ENCODE results near the gene DNM2. TPM values are rescaled to one million over a fixed set of nuclear protein-coding genes. Genes with fewer than 3 reads are reported as not detected.

The DNM2 gene
- total and polyA plus RNA-seq, 2 of the 13 experiments (the other 11 are each of a cell fraction or from before 2014, with no cell fraction given), result 41.7 to 59.8 TPM

DNA sequence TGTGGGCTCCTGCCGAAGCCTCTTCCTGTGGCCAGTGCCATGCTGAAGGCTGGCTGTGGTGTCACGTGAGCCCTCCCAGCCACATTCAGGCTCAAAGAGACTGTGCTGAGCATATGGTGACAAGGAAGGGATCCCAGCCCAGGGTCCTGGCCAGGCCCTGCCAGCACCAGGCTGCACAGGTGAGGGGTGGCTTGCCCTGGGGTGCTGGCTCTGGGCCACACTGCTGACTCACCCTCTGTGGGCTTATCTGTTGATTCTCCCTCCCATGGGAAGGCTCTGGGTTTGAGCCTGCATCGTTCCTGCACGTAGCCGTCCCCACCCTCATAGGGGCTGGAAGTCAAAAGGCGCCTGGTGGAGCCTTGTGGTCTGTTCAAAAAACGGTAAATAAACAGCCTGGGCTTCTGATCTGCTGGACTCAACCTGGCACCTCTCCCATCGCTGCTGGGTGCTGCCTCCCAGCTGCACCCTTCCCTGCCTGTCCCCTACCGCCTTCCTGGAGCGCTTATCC lies 31.1 kb downstream of the DNM2 start (continued):
- TF ChIP-seq ZNF230 (CRISPR knock-in tag; IDR thresholded peaks at IDR 0.05) (no peak), ZBTB39 (CRISPR knock-in tag; IDR thresholded peaks at IDR 0.05) (0 out of 2 replicates have a peak, but pooled peaks have one; percentile 22), GATA4 (IDR thresholded peaks at IDR 0.05; ENCODE audit: borderline replicate concordance, low read depth) (no peak; the same call in 1 of the 2 replicates), MYC (CRISPR knock-in tag; IDR thresholded peaks at IDR 0.05; ENCODE audit: borderline replicate concordance) (peak; percentile 81), IRF2 (CRISPR knock-in tag; IDR thresholded peaks at IDR 0.05) (peak; percentile 50), MAFG (CRISPR knock-in tag; IDR thresholded peaks at IDR 0.05) (no peak), ZNF549 (CRISPR knock-in tag; IDR thresholded peaks at IDR 0.05) (no peak), ZNF329 (CRISPR knock-in tag; IDR thresholded peaks at IDR 0.05; ENCODE audit: low read depth) (no peak; the same call in 1 of the 2 replicates), ELF3 (CRISPR knock-in tag; IDR thresholded peaks at IDR 0.05) (peak; percentile 70), SIN3A (IDR thresholded peaks at IDR 0.05; ENCODE audit: borderline replicate concordance, low read depth, low read length) (no peak), IRF1 (CRISPR knock-in tag; IDR thresholded peaks at IDR 0.05; ENCODE audit: low read depth) (no peak), CBFB (CRISPR knock-in tag; IDR thresholded peaks at IDR 0.05) (no peak), RFX1 (IDR thresholded peaks at IDR 0.05) (no peak), ZNF615 (CRISPR knock-in tag; IDR thresholded peaks at IDR 0.05; ENCODE audit: borderline replicate concordance) (no peak), ZNF639 (CRISPR knock-in tag; conservative IDR thresholded peaks at IDR 0.05) (no peak; the same call in 1 of the 2 replicates), BCL3 (CRISPR knock-in tag; IDR thresholded peaks at IDR 0.05) (peak; percentile 32; the same call in 1 of the 2 replicates), KDM5B (CRISPR knock-in tag; IDR thresholded peaks at IDR 0.05; ENCODE audit: borderline replicate concordance) (peak; percentile 44; the same call in 1 of the 2 replicates), TAF15 (IDR thresholded peaks at IDR 0.05; ENCODE audit: low read depth, low read length, poor library complexity, severe bottlenecking) (no peak), HDAC6 (IDR thresholded peaks at IDR 0.05; ENCODE audit: low read depth, low read length) (no peak), ZNF569 (CRISPR knock-in tag; IDR thresholded peaks at IDR 0.05; ENCODE audit: borderline replicate concordance) (no peak), ZNF547 (CRISPR knock-in tag; IDR thresholded peaks at IDR 0.05) (no peak; the same call in 1 of the 2 replicates), SMAD3 (CRISPR knock-in tag; IDR thresholded peaks at IDR 0.05) (no peak), CREBL2 (CRISPR knock-in tag; IDR thresholded peaks at IDR 0.05; ENCODE audit: borderline replicate concordance) (no peak), ZFP62 (CRISPR knock-in tag; IDR thresholded peaks at IDR 0.05) (no peak)
- TF ChIP-seq, protein P1, sequence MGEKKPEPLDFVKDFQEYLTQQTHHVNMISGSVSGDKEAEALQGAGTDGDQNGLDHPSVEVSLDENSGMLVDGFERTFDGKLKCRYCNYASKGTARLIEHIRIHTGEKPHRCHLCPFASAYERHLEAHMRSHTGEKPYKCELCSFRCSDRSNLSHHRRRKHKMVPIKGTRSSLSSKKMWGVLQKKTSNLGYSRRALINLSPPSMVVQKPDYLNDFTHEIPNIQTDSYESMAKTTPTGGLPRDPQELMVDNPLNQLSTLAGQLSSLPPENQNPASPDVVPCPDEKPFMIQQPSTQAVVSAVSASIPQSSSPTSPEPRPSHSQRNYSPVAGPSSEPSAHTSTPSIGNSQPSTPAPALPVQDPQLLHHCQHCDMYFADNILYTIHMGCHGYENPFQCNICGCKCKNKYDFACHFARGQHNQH (CRISPR knock-in tag; IDR thresholded peaks at IDR 0.05), result peak; percentile 16; the same call in 1 of the 2 replicates

All from HepG2 (cell line).